SK-N-SH (cell line): Measurements from ENCODE around the gene AGMO. TPM values are rescaled to one million over a fixed set of nuclear protein-coding genes. Genes with fewer than 3 reads are reported as not detected.

Experiments used
- CTCF ChIA-PET: fragments of 300-600, 350-600 bp; formaldehyde crosslinking; extraction: SDS; loops from one replicate; lab custom pipeline; 2021; lab: Yijun Ruan, JAX
- POLR2A ChIA-PET: fragments of 350-600 bp; sonication (Branson Sonifier 250); formaldehyde crosslinking; extraction: SDS; loops from one replicate; lab custom pipeline; 2020; ENCODE audit warnings: antibody characterized with exemption, inconsistent platforms; lab: Yijun Ruan, JAX
- DNase-seq: peaks from one replicate; pipeline ENCODE4 v3.0.0; 2012
- H2AFZ ChIP-seq: fragments of 200-600 bp; sonication (generic); 2 replicates; pipeline ENCODE4 v1.8.1; 2016; ENCODE audit warnings: antibody characterized with exemption, mild to moderate bottlenecking, low read depth
- H3F3A ChIP-seq: fragments of 200-600 bp; sonication (generic); replicated peaks from 2 replicates; pipeline ENCODE3; 2016; ENCODE audit warnings: antibody characterized with exemption, mild to moderate bottlenecking; ENCODE audit not compliant: insufficient read depth
- H3K27ac ChIP-seq, 2 experiments: fragments of 200-500 bp in 1 of 2; fragments of 200-600 bp in 1 of 2; sonication (Bioruptor generic) in 1 of 2; sonication (generic), shearing (Covaris generic) in 1 of 2; 2 replicates each; pipeline versions ENCODE4 v1.5.1 to v1.6.1; 2014 to 2016; ENCODE audit warnings: low read depth in 2 of 2, inconsistent platforms in 1 of 2, low read length in 1 of 2, mild to moderate bottlenecking in 1 of 2, mixed read lengths in 1 of 2
- H3K27me3 ChIP-seq: fragments of 200-600 bp; sonication (generic), shearing (Covaris generic); 2 replicates; pipeline ENCODE4 v1.6.1; 2016; ENCODE audit warnings: mixed run types; ENCODE audit not compliant: insufficient read depth
- H3K36me3 ChIP-seq, 2 experiments: fragments of 200-500 bp in 1 of 2; fragments of 200-600 bp in 1 of 2; sonication (Bioruptor generic) in 1 of 2; sonication (generic) in 1 of 2; replicated peaks in 1 of 2; 2 replicates each; pipeline versions ENCODE3 to v1.5.1; 2014 to 2016; ENCODE audit warnings: low read length in 1 of 2, mild to moderate bottlenecking in 1 of 2; ENCODE audit not compliant: insufficient read depth in 2 of 2, control insufficient read depth in 1 of 2
- H3K4me1 ChIP-seq, 2 experiments: fragments of 200-500 bp in 1 of 2; fragments of 200-600 bp in 1 of 2; sonication (Bioruptor generic) in 1 of 2; sonication (generic), shearing (Covaris generic) in 1 of 2; 2 replicates each; pipeline versions ENCODE4 v1.5.1 to v1.6.1; 2014 to 2016; ENCODE audit warnings: low read depth in 1 of 2, low read length in 1 of 2, mixed run types in 1 of 2; ENCODE audit not compliant: insufficient read depth in 2 of 2, control insufficient read depth in 1 of 2
- H3K4me2 ChIP-seq: fragments of 200-600 bp; sonication (generic), shearing (Covaris generic); 2 replicates; pipeline ENCODE4 v1.6.1; 2017; ENCODE audit warnings: mixed run types
- H3K4me3 ChIP-seq, 2 experiments: fragments of 200-500 bp in 1 of 2; fragments of 200-600 bp in 1 of 2; sonication (Bioruptor generic) in 1 of 2; sonication (generic), shearing (Covaris generic) in 1 of 2; 2 replicates each; pipeline versions ENCODE4 v1.5.1 to v1.8.1; 2014 to 2016; ENCODE audit warnings: low read depth in 2 of 2, inconsistent platforms in 1 of 2, low read length in 1 of 2, mild to moderate bottlenecking in 1 of 2, mixed read lengths in 1 of 2, moderate library complexity in 1 of 2
- H3K79me2 ChIP-seq: fragments of 200-600 bp; sonication (generic); 2 replicates; pipeline ENCODE4 v1.8.1; 2017; ENCODE audit warnings: mild to moderate bottlenecking; ENCODE audit not compliant: insufficient read depth
- H3K9ac ChIP-seq: fragments of 200-600 bp; sonication (generic); 2 replicates; pipeline ENCODE4 v1.6.1; 2017; ENCODE audit warnings: mixed run types
- H3K9me2 ChIP-seq: fragments of 200-600 bp; sonication (generic); 2 replicates; pipeline ENCODE4 v1.6.1; 2017; ENCODE audit warnings: mixed run types
- H3K9me3 ChIP-seq: fragments of 200-600 bp; sonication (generic); 2 replicates; pipeline ENCODE4 v1.6.1; 2017; ENCODE audit warnings: mixed run types, mild to moderate bottlenecking, moderate library complexity
- H4K20me1 ChIP-seq: fragments of 200-600 bp; sonication (generic); 2 replicates; pipeline ENCODE4 v1.6.1; 2017; ENCODE audit warnings: mild to moderate bottlenecking, mixed run types; ENCODE audit not compliant: insufficient read depth
- CHD2 ChIP-seq: fragments of 150-350 bp; IDR thresholded peaks from 2 replicates; pipeline ENCODE4 v1.6.1; 2018; ENCODE audit warnings: low read length; ENCODE audit not compliant: partially characterized antibody
- ELF1 ChIP-seq: IDR thresholded peaks from 2 replicates; pipeline ENCODE4 v1.4.0; 2012
- EP300 ChIP-seq, 2 experiments: IDR thresholded peaks; 2 replicates each; pipeline versions ENCODE4 v1.4.0 to v1.6.1; 2012; ENCODE audit warnings: borderline replicate concordance in 1 of 2, low read depth in 1 of 2, low read length in 1 of 2
- IRF3 ChIP-seq: fragments of 150-350 bp; IDR thresholded peaks from 2 replicates; pipeline ENCODE4 v1.6.1; 2016; ENCODE audit warnings: mild to moderate bottlenecking, low read depth, low read length
- JUND ChIP-seq: IDR thresholded peaks from 2 replicates; pipeline ENCODE4 v1.4.0; 2012
- MEF2A ChIP-seq: IDR thresholded peaks from 2 replicates; pipeline ENCODE4 v1.4.0; 2012; ENCODE audit warnings: low read depth, borderline replicate concordance
- MXI1 ChIP-seq: IDR thresholded peaks from 2 replicates; pipeline ENCODE4 v1.6.1; 2012; ENCODE audit warnings: mild to moderate bottlenecking, low read depth, low read length, improper control_type of control experiment
- NRF1 ChIP-seq: IDR thresholded peaks from 2 replicates; pipeline ENCODE4 v1.6.1; 2012; ENCODE audit warnings: low read depth, mild to moderate bottlenecking, low read length
- PBX3 ChIP-seq: IDR thresholded peaks from 2 replicates; pipeline ENCODE4; 2012
- POLR2AphosphoS5 ChIP-seq: IDR thresholded peaks from 2 replicates; pipeline ENCODE4 v1.6.1; 2012; ENCODE audit warnings: low read depth, low read length
- RAD21 ChIP-seq: IDR thresholded peaks from 2 replicates; pipeline ENCODE4 v1.6.1; 2012; ENCODE audit warnings: mild to moderate bottlenecking, low read length
- RCOR1 ChIP-seq: fragments of 150-350 bp; IDR thresholded peaks from 2 replicates; pipeline ENCODE4 v1.6.1; 2017; ENCODE audit warnings: antibody characterized with exemption, low read length
- SIN3A ChIP-seq: IDR thresholded peaks from 2 replicates; pipeline ENCODE4 v1.6.1; 2012; ENCODE audit warnings: low read depth, mild to moderate bottlenecking, low read length, moderate library complexity, borderline replicate concordance
- TAF1 ChIP-seq: IDR thresholded peaks from 2 replicates; pipeline ENCODE4 v1.6.1; 2012; ENCODE audit warnings: low read depth, mild to moderate bottlenecking, low read length, moderate library complexity, borderline replicate concordance
- TEAD4 ChIP-seq: IDR thresholded peaks from 2 replicates; pipeline ENCODE4 v1.4.0; 2012; ENCODE audit warnings: mild to moderate bottlenecking, borderline replicate concordance; ENCODE audit not compliant: insufficient read depth
- USF1 ChIP-seq: IDR thresholded peaks from 2 replicates; pipeline ENCODE4 v1.4.0; 2012; ENCODE audit warnings: low read depth, borderline replicate concordance
- WGBS: methylation state at CpG from one replicate; pipeline ENCODE4 v1.1.6; 2017; ENCODE audit warnings: low lambda C conversion rate; 5-methylcytosine and 5-hydroxymethylcytosine counted together
- polyA plus RNA-seq, 3 experiments: library from polyadenylated mRNA; depleted of rRNA; stranded (reverse); fragments of >200 nt; gene quantifications; 2 replicates each; pipeline ENCODE4 v1.2.3, GENCODE V29; 2012

Gene AGMO
- polyA plus RNA-seq, 1 of the 3 experiments (the other 2 are of a cell fraction): 0.05 TPM

- TF ChIP-seq IRF3 (no peak), TAF1 (no peak), TEAD4 (no peak), ELF1 (no peak)
Measured at GRCh38 chr7:15489861-15490260, 72.0 kb downstream of the AGMO start (continued).

- no peak overlapping the region for H3K4me3 ChIP-seq
- whole genome bisulfite sequencing: 55% methylated on average over 4 of the region's 4 CpGs
- no peaks in the 10 kb centered on the region for H3K36me3 ChIP-seq
- no peak overlapping the region for H3K9ac ChIP-seq
- CTCF ChIA-PET: interaction anchor here (1.5 kb wide), 1 partner anchor 13 kb away, joined by 4 read pairs; no protein-coding TSS in a partner anchor
- POLR2A ChIA-PET: no interaction called here
- H3K27me3 ChIP-seq: no peaks in the 10 kb centered on the region
- no peaks in the 10 kb centered on the region for H4K20me1 ChIP-seq
- H3F3A ChIP-seq: no peaks in the 10 kb centered on the region
- no peak overlapping the region for H3K27ac ChIP-seq
- H3K4me2 ChIP-seq: no peak overlapping the region
- H3K9me3 ChIP-seq: no peaks in the 10 kb centered on the region; the same call in 1 of the 2 replicates
- TF ChIP-seq USF1 (no peak), NRF1 (no peak), IRF3 (no peak), JUND (no peak), MXI1 (no peak), POLR2AphosphoS5 (no peak), MEF2A (no peak), RAD21 (no peak), RCOR1 (no peak), PBX3 (no peak), SIN3A (no peak), EP300 (IDR thresholded peaks at IDR 0.05; ENCODE audit: borderline replicate concordance in 1 of 2, low read depth in 1 of 2, low read length in 1 of 2) (no peak), CHD2 (no peak), TAF1 (no peak)
- H3K9me2 ChIP-seq: no peaks in the 10 kb centered on the region
- no peaks in the 10 kb centered on the region for H3K79me2 ChIP-seq
- no peak for DNase-seq
- no peaks in the 10 kb centered on the region; a peak in 1 of 4 replicates for H3K4me1 ChIP-seq
- H2AFZ ChIP-seq: no peak overlapping the region
Measured at GRCh38 chr7:15489383-15489782, 72.4 kb downstream of the AGMO start.
